ENCODE data around the gene TUBA1C.

GRCh38 chr12:49294804-49295081 is 29.9 kb downstream of the TUBA1C start:
- TF ChIP-seq CTCF (conservative IDR thresholded peaks at IDR 0.05) (no peak), ZFX (IDR thresholded peaks at IDR 0.05) (no peak)

Measured in C4-2B (cell line).